Right renal cortex interstitium (tissue), 3 donors: ENCODE results near the gene RNF5. TPM values are rescaled to one million over a fixed set of nuclear protein-coding genes. Genes with fewer than 3 reads are reported as not detected.

ENCODE experiments used
- polyA plus RNA-seq, 3 donors: library from polyadenylated mRNA; unstranded; fragments of 120-200 nt; gene quantifications; one replicate each; pipeline ENCODE4 v1.2.1, GENCODE V29; 2013; ENCODE audit not compliant: insufficient read length in 3 of 3

RNF5 gene
- polyA plus RNA-seq, 3 donors, result 93.0 to 113 (median 98.6) TPM

Other genes starting within 250 kb of the RNF5 start
- 10 to 100 TPM in 1 of 3 donors, 1 to 10 TPM in 2; 5.0 to 17.5 (median 5.7) TPM for gene CFB, start 232.3 kb upstream of the RNF5 start, polyA plus RNA-seq
- 10 to 100 TPM; 90.8 to 94.0 (median 92.7) TPM for gene NELFE, start 219.4 kb upstream of the RNF5 start, polyA plus RNA-seq
- gene SKIC2, start 219.2 kb upstream of the RNF5 start, polyA plus RNA-seq, result 10 to 100 TPM; 35.7 to 49.2 (median 37.6) TPM
- 10 to 100 TPM; 25.7 to 26.8 (median 26.0) TPM for gene DXO, start 206.3 kb upstream of the RNF5 start, polyA plus RNA-seq
- 10 to 100 TPM; 10.9 to 22.9 (median 13.1) TPM for gene C4A, start 196.3 kb upstream of the RNF5 start, polyA plus RNA-seq
- gene C4B, start 163.6 kb upstream of the RNF5 start, polyA plus RNA-seq, result 10 to 100 TPM; 12.0 to 24.1 (median 14.0) TPM
- 1 to 10 TPM in 1 of 3 donors, under 1 TPM in 2; 0.55 to 1.3 (median 0.58) TPM for gene CYP21A2, start 140.0 kb upstream of the RNF5 start, polyA plus RNA-seq
- gene TNXB, start 69.1 kb upstream of the RNF5 start, polyA plus RNA-seq, result 1 to 10 TPM; 2.4 to 2.7 (median 2.5) TPM
- 10 to 100 TPM; 83.2 to 94.0 (median 84.1) TPM for gene ATF6B, start 50.2 kb upstream of the RNF5 start, polyA plus RNA-seq
- 1 to 10 TPM; 7.0 to 7.5 (median 7.5) TPM for gene FKBPL, start 48.1 kb upstream of the RNF5 start, polyA plus RNA-seq
- gene PRRT1, start 26.5 kb upstream of the RNF5 start, polyA plus RNA-seq, result 1 to 10 TPM; 2.0 to 2.5 (median 2.1) TPM
- 10 to 100 TPM; 28.5 to 32.0 (median 28.8) TPM for gene PPT2, start 24.3 kb upstream of the RNF5 start, polyA plus RNA-seq
- 10 to 100 TPM; 13.7 to 16.5 (median 16.3) TPM for gene EGFL8, start 13.8 kb upstream of the RNF5 start, polyA plus RNA-seq
- 100 to 1,000 TPM in 1 of 3 donors, 10 to 100 TPM in 2; 93.5 to 106 (median 99.4) TPM for gene AGPAT1, start 2.3 kb upstream of the RNF5 start, polyA plus RNA-seq
- 10 to 100 TPM in 2 of 3 donors, 1 to 10 TPM in 1; 8.6 to 15.8 (median 10.8) TPM for gene AGER, start 5.8 kb downstream of the RNF5 start, polyA plus RNA-seq
- gene PBX2, start 11.8 kb downstream of the RNF5 start, polyA plus RNA-seq, result 100 to 1,000 TPM; 150 to 165 (median 155) TPM
- gene GPSM3, start 14.2 kb downstream of the RNF5 start, polyA plus RNA-seq, result 1 to 10 TPM; 7.7 to 9.9 (median 8.4) TPM
- gene NOTCH4, start 45.7 kb downstream of the RNF5 start, polyA plus RNA-seq, result 10 to 100 TPM; 13.2 to 16.5 (median 14.1) TPM
- not detected for gene TSBP1, start 193.5 kb downstream of the RNF5 start, polyA plus RNA-seq
- gene BTNL2, start 228.8 kb downstream of the RNF5 start, polyA plus RNA-seq, result 1 to 10 TPM in 1 of 3 donors, under 1 TPM in 2; 0.16 to 1.3 (median 0.37) TPM